Umbilical cord (tissue), 2 donors: Measurements from ENCODE around the gene CDH4. TPM values are rescaled to one million over a fixed set of nuclear protein-coding genes. Genes with fewer than 3 reads are reported as not detected.

Experiments used
- DNase-seq: peaks from one replicate; pipeline ENCODE4 v3.0.0-alpha.2; 2015; ENCODE audit warnings: low spot score
- total RNA-seq: library from RNA; depleted of rRNA; stranded (reverse); fragments of >200 nt; gene quantifications from one replicate; pipeline ENCODE4 v1.2.3, GENCODE V29; 2014; ENCODE audit warnings: low replicate concordance; ENCODE audit not compliant: insufficient read depth

CDH4 gene
- total RNA-seq, 1 donor from 2014 or later: 0.48 TPM

DNA sequence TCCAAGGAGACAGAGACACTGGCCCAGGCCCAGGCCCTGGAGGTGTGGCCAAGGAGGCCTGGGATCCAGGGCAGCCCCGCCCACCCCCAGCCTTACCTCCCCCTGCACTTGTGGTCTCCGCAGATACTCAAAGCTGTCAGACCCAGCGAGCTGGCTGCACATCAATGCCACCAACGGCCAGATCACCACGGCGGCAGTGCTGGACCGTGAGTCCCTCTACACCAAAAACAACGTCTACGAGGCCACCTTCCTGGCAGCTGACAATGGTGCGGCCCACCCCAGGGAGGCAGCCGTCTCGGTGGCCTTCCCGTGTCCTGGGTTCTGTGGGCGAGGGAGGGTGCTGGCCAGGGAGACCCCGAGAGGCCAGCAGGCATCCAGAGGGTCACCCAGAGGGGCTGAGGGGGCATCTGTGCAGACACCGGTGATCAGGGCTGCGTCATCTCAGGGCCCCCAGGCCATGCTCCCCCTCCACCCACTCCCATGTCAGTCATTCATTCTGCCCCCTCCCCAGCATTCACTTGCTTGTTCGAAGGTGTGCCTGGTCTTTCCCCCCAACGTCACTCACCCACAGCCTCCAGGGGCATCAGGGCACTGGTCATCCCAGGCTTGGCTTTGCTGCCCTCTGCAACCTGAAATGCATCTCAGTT lies 672.3 kb downstream of the CDH4 start:
- DNase-seq: no peak

DNA sequence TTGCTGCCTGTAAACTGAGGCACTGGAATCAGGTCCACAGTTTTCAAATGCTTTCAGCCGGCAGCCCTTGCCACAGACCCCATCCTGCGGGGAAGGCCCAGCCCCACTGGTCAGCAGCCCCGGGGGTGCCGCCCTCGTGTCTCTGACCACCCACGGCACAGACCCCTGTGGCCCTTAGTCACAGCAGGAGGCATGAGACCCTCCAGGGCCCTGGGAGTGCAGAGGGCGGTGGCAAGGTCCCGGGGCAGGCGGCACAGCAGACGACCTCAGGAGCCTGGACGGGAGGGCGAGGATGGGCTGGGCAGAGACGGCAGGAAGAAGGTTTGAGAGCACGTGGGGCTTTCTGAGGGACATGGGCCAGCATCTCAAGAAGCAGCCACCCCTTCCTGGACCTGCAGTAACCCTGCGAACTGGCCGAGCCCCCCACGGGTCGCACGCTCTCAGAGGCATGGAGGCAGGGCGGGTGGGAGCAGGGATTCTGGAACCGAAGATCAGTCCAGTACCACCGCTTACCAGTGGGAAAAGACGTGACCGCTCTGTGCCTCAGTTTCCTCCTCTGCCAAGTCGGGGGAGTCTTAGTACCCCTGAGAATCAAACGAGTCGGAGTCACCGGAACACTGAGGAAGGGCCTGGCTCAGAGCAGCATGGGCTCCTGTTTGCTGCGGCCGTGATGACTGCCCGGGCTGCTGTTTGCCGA lies 672.9 kb downstream of the CDH4 start:
- DNase-seq: no peak

DNA sequence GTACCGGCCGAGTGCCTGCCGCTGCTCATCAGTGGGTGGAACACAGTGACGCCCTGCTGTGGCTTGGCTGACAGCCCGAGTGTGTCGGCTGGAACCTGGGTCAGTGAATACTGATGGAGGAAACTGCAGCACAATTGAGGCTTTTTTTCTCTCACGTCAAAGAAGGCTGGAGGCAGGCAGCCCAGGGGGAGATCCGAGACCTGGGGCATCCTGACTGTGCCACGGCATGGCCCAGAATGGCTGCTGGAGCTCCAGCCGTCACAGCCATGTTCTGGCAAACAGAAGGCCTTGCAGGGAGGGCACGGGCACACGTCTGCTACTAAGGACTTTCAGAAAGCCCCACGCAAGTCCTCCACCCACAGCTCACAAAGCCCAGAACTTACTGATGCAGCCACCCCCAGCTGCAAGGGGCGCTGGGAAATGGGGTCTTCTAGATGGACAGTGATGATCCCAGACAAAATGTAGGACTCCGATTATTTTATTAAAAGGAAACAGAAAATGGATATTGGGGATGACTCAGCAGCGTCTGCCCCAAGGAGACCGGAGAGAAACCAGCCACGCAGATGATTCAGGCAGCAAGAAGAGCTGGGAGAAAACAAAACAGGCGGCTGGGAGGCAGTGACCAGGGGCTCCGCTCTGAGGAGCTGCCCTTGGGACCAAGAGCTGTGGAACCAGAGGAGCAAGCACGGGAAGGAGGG lies 673.6 kb downstream of the CDH4 start:
- no peak for DNase-seq

DNA sequence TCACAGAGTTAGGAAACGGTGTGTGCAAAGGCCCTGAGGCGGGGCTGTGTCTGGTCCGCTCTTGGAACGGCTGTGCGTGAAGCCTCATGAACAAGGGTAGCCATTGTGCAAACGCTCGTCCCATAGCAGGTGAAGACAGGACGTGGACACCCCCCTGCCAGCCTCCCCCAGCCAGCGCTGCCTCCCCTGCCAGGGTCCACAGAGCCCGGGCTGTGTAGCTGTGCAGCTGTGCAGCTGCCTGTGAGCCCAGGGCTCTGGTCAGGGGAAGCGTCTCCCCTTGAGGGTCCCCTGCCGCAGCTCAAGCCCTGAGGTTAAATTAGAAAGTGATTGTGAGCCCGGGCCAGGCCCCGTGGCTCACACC lies 674.2 kb downstream of the CDH4 start:
- DNase-seq: no peak

DNA sequence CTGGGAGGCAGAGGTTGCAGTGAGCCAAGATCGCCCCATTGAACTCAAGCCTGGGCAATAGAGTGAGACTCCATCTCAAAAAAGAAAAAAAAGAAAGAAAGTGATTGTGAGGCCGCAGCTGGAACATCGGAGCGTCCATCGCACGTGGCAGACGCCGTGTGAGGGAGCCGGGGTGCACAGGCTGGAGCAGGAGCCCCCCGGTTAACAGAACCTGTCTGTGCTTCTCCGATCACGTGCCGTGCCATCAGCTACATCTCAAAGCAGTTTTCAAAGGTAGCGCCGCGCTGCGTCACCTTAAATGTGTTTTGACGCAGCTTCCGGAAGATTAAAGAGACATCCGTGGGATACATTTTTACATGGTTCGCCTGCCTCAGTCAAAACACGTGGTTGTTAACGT lies 674.7 kb downstream of the CDH4 start:
- no peak for DNase-seq

DNA sequence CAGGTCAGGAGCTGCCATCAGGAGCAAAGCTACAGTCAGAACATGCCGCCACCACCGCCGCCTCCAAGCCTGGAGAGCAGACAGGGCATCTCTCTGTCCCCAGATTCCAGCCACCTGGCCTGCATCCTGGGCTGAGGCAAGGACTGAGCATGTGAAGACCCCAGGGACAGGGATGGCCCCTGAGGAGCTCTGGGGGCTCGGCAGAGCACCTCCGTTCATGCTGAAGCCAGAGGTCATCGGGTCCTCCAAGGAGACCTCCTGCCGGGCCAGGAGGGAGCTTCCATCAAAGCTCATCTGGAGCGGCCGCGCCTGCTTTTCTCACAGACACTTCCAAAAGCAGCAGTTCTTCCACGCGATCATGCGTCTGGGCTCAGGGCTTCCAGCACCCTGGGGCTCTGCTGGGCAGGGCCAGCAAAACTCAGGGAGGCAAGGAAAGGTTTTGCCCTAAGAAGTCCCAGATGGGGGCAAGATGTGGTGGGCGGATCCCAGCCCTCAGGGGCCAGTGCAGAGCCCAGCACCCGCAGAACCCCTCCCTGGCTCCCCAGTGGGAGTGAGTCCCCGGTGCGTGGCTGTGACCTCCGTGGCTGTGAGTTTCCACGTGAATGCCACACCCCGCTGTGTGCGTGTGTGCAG lies 675.2 kb downstream of the CDH4 start:
- no peak for DNase-seq

- DNase-seq: no peak
These were observed 675.9 kb downstream of the CDH4 start for GRCh38 chr20:61927826-61928541.

GRCh38 chr20:61929561-61929960 lies 677.5 kb downstream of the CDH4 start:
- DNase-seq: no peak

GRCh38 chr20:61929971-61930666 lies 678.1 kb downstream of the CDH4 start:
- no peak for DNase-seq

DNA sequence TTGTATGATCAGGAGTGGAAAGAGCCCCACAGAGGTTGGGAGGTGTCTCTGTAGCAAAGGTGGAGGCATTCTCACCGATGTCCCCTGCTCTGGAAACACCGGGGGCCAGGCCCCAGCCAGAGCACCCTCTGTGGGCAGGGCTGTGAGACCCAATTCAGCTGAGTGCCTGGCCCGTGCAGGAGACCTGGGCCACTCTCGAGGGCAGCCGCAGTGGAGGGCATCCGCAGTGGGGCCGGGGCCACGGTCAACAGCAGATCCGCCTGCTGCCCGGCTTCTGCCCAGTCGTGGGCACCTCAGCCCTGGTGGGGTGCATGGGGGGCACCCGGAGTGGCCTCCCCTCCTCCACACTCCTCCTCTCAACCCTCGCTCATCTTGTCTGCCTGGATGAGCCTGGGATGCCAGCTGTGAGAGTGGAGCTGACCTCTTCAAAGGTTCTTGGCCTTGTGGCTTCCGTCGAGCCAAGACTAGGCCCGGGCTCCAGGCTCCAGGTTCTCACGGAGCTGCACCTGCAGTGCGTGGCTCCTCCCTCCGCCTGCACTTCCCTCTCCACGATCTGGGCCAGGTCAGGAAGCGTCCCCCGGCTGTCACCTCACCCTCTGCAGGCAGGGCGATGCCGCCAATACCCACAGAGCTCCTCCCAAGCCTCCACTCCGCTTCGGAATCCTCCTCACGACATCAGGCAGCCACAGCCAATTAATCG lies 678.9 kb downstream of the CDH4 start:
- no peak for DNase-seq

DNA sequence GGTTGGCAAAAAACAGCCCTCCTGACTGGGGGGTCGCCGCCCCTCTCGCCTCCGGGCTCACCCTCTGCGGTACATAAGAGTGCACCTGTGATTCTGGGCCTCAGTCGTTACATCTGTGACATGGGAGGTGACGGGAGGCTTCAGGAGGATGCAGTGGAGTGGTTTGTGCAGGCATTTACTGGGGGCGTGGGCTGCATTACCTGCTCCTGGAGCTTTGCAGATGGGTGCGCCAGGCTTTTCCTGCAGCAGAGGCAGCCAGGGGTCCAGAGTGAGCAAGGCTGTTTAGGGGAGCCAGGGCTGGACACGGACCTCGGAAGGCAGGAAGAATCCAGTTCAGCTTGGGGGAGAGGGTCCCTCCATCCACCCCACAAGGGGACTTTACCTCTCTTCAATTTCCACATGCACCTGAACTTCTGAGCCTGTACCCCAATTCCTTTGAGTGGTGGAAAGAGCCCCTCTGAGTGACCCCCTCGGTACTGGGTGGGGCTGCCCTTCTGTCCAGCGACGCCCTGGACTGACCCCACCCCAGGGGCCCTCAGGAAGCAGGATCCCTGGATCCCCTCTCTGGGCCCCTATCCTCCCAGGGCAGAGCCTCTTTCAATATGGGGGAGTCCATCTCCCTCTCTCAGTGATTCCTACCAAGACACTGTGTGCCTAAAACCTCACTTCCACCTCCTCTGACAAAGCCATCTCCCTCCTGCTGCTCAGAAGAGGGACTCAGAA lies 679.6 kb downstream of the CDH4 start:
- no peak for DNase-seq

DNA sequence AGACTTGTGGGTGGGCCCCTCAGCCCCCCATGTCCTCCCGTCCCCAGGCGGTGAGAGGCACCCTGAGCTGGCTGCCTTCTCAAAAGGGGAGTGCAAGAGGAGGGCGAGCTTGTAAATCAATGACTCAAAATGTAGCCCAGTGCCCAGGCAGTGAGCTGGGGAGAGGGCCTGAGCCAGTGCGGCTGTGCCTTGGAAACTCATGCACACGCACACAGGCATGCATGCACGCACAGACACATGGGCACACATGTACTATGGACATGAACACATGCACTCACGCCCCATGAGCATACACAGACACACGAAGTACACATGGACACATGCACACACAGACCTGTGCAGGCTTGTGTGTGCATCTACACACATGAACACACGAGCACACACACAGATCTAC lies 680.1 kb downstream of the CDH4 start:
- DNase-seq: no peak

GRCh38 chr20:61932711-61933480 lies 680.8 kb downstream of the CDH4 start:
- no peak for DNase-seq

DNA sequence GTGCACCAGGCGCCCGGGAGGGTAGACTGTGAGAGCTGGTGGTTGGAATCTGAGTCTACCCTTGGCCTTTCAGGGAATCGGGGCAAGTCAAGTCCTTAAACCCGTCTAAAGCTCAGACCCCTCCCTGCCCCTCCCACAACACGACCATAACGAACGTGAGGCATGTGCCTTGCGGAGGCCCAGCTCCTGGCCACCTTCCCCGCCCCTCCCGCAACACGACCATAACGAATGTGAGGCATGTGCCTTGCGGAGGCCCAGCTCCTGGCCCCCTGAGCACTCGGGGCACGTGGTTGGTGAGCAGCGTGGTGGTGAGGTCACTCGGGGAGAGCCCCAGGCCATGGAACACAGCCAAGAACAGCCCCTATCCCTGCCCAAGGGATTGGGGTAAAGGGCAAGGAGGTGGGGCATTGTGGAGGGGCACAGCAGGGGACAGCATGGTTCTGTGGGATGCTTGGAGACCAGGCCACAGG lies 681.5 kb downstream of the CDH4 start:
- DNase-seq: no peak

DNA sequence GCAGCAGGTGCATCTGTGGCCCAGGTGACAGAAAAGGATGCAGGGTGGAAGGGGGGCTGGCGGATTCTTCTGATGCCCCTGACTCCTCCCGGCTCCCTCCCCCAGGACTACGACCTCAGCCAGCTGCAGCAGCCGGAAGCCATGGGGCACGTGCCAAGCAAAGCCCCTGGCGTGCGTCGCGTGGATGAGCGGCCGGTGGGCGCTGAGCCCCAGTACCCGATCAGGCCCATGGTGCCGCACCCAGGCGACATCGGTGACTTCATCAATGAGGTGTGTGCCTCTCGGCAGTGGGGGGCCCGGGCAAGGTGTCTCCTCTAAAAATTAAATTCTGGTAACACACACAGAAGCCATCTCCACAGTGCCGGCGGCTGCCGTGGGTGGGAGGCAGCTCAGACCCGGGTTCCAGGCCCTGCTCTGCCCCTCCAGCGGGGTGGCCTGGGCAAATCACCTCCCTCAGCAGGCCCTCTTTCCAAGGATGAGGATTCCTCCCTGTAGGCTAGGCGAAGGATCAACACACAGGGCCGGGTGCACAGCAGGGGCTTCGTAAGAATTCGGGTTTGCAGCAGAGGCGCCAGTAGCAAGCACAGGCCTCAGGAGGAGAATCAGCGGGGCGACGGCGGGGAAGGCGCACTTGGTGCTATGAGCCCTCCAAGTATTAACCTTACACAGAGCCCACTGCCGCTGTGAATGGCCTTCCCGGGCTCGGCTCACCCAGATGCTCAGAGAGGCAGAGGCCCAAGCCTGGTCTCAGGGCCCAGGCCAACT lies 682.1 kb downstream of the CDH4 start:
- DNase-seq: no peak

- no peak for DNase-seq
These were observed 682.9 kb downstream of the CDH4 start for GRCh38 chr20:61934716-61935530.

- no peak for DNase-seq
These were observed 684.1 kb downstream of the CDH4 start for GRCh38 chr20:61935926-61936700.
